Adrenal gland (tissue), 12 donors: ENCODE data around the gene RAD23B. TPM values are rescaled to one million over a fixed set of nuclear protein-coding genes. Genes with fewer than 3 reads are reported as not detected.
A peak's percentile ranks its signal among the peaks of the same experiment; 100 is the strongest.

Source experiments
- DNase-seq, 7 donors: peaks; one replicate each; pipeline ENCODE4 v3.0.0-alpha.2; 2019 to 2020
- H3K27ac ChIP-seq, 5 donors: fragments of 200-600 bp; sonication (generic) in 4 of 5; 1 replicate in 3 of 5; 2 replicates in 2 of 5; pipeline versions ENCODE4 v1.5.1 to v1.8.0; 2016 to 2020; ENCODE audit warnings: mild to moderate bottlenecking in 1 of 5
- H3K27me3 ChIP-seq: fragments of 200-600 bp; 2 replicates; pipeline ENCODE4 v1.8.0; 2021
- H3K36me3 ChIP-seq, 2 donors: fragments of 200-600 bp; replicated peaks in 1 of 2; 1 replicate in 1 of 2; 2 replicates in 1 of 2; pipeline versions ENCODE4 v1.5.1 to v1.8.0; 2018 to 2022
- H3K4me1 ChIP-seq, 2 donors: fragments of 200-600 bp; replicated peaks in 1 of 2; 1 replicate in 1 of 2; 2 replicates in 1 of 2; pipeline versions ENCODE4 v1.5.1 to v1.8.0; 2018 to 2021
- H3K4me3 ChIP-seq, 4 donors: fragments of 200-600 bp; sonication (generic) in 3 of 4; one replicate each; pipeline ENCODE4 v1.5.1; 2016 to 2018
- H3K9me3 ChIP-seq, 3 donors: fragments of 200-600 bp; sonication (generic) in 1 of 3; replicated peaks in 1 of 3; 1 replicate in 2 of 3; 2 replicates in 1 of 3; pipeline versions ENCODE4 v1.5.1 to v1.8.0; 2016 to 2021
- POLR2A ChIP-seq, 2 donors: fragments of 450-650 bp; IDR thresholded peaks; one replicate each; pipeline ENCODE4 v1.6.1; 2017; ENCODE audit warnings: antibody characterized with exemption in 2 of 2, mild to moderate bottlenecking in 2 of 2, moderate library complexity in 1 of 2
- WGBS, 4 donors: extraction: QIAGEN DNeasy Blood & Tissue Kit in 2 of 4; methylation state at CpG; one replicate each; pipeline versions ENCODE4 v1.1.5 to v1.1.7; 2013 to 2017; 5-methylcytosine and 5-hydroxymethylcytosine counted together
- intact Hi-C, 2 donors: fragments of 100-400 bp; cut with DNase I; formaldehyde crosslinking; loops; one replicate each; pipeline versions ENCODE4 v1.14.1 to v1.15.0; 2022 to 2023
- polyA plus RNA-seq, 3 donors: library from polyadenylated mRNA; stranded (reverse); fragments of 200-250 nt in 2 of 3; fragments of 350-450 nt in 1 of 3; fragmentation: Illumina TruSeq in 1 of 3; extraction: RNeasy Lipid Tissue Mini Kit (QIAGEN cat#74804) in 1 of 3; gene quantifications; one replicate each; pipeline ENCODE4 v1.2.3, GENCODE V29; 2013 to 2014
- total RNA-seq, 9 donors: library from RNA; depleted of rRNA in 4 of 9; stranded (reverse); fragments of >200 nt in 4 of 9; fragments of 120-200 nt in 1 of 9; fragmentation: NEBNext Ultra II Directional in 1 of 9; extraction: Animal tissue kit (Norgen Biotek cat#: 25700) in 1 of 9; gene quantifications; one replicate each; pipeline versions ENCODE4 v1.1.0 to v1.2.4, GENCODE V29; 2013 to 2023
- TF ChIP-seq, protein P1 (sequence below), 6 experiments: fragments of 450-650 bp in 4 of 6; fragments of 200-600 bp in 2 of 6; sonication (generic) in 1 of 6; IDR thresholded peaks; 1 replicate in 5 of 6; 2 replicates in 1 of 6; pipeline versions ENCODE4 v1.5.1 to v1.8.0; 2016 to 2021; ENCODE audit warnings: antibody characterized with exemption in 6 of 6, mild to moderate bottlenecking in 2 of 6, moderate library complexity in 1 of 6
- donor health status: healthy with polysubstance abuse.
- donor health status: Bipolar disorder and iron deficiency.
- donor health status: DM: yes; HTN: yes; CAD: no.
- donor health status: DM: no; HTN: no; CAD: no.
- donor health status: DM: no; HTN: no; CAD: no.
- donor health status: DM: yes; HTN: yes; CAD: no.

Gene RAD23B
- total and polyA plus RNA-seq, 12 donors = 31.7 to 222 (median 75.4) TPM

DNA sequence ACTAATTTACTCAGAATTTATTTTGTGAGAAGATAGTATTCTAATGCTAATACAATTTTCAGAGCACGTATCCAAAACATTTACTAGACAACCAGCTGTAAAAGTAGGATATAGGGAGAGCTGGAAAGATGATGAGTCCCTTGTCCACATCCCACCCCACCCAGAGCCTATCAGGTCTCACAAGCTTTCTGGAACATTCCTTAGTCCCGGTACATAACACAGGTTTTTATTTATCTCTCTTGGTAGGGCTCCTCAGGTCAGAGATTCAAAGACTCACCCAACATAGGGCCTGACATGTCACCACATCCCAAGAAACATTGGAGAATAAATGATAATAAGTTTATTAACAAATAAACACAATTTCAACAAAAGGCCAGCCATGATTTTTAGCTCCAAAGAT lies 13.8 kb upstream of the RAD23B start:
- TF ChIP-seq, protein P1, sequence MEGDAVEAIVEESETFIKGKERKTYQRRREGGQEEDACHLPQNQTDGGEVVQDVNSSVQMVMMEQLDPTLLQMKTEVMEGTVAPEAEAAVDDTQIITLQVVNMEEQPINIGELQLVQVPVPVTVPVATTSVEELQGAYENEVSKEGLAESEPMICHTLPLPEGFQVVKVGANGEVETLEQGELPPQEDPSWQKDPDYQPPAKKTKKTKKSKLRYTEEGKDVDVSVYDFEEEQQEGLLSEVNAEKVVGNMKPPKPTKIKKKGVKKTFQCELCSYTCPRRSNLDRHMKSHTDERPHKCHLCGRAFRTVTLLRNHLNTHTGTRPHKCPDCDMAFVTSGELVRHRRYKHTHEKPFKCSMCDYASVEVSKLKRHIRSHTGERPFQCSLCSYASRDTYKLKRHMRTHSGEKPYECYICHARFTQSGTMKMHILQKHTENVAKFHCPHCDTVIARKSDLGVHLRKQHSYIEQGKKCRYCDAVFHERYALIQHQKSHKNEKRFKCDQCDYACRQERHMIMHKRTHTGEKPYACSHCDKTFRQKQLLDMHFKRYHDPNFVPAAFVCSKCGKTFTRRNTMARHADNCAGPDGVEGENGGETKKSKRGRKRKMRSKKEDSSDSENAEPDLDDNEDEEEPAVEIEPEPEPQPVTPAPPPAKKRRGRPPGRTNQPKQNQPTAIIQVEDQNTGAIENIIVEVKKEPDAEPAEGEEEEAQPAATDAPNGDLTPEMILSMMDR (IDR thresholded peaks at IDR 0.05) = no peak
- no peak for TF ChIP-seq POLR2A (IDR thresholded peaks at IDR 0.05)
- intact Hi-C loops = no loop called here
- H3K4me1 ChIP-seq = no peaks in the 10 kb centered on the region
- H3K9me3 ChIP-seq = peaks cover 0 to 7% (median 0%) of the 10 kb centered on the region in 3 donors
- peaks cover 12% of the 10 kb centered on the region for H3K27me3 ChIP-seq
- 74 to 90% (median 83%) methylated on average over 2 of the region's 2 CpGs for WGBS, 4 donors
- no peak overlapping the region for H3K4me3 ChIP-seq
- no peak overlapping the region for H3K27ac ChIP-seq
- DNase-seq = no peak
- H3K36me3 ChIP-seq = no peaks in the 10 kb centered on the region

DNA sequence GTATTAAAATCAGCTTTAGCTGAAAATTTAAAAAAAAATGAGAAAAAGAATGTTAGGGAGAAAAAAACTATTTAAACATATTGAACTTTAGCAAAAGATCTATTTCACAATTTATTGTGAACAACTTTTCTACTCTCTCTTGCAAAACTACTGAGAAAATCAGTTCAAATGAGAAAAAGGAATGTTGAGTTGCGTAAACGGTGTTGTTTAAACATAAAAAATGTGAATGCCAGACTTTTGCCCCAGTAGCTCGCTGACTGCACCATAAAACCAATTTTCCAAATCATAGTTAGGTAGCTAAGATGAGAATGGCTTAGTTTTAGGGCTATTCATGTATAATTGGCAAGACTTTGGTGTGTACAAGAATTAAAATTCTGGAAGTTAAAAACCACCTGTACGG lies 13.4 kb upstream of the RAD23B start:
- Histone ChIP-seq H3K4me1 (no peaks in the 10 kb centered on the region), H3K27me3 (peaks cover 12% of the 10 kb centered on the region), H3K36me3 (no peaks in the 10 kb centered on the region), H3K27ac (peak overlapping the region in 1 of 5 donors; percentile 6), H3K9me3 (peaks cover 0 to 7% (median 0%) of the 10 kb centered on the region in 3 donors), H3K4me3 (no peak overlapping the region)
- no peak for DNase-seq
- intact Hi-C loops = no loop called here
- TF ChIP-seq, protein P1 (IDR thresholded peaks at IDR 0.05) = no peak
- TF ChIP-seq POLR2A (IDR thresholded peaks at IDR 0.05) = no peak
- 78 to 94% (median 89%) methylated on average over 4 of the region's 4 CpGs for WGBS, 4 donors

DNA sequence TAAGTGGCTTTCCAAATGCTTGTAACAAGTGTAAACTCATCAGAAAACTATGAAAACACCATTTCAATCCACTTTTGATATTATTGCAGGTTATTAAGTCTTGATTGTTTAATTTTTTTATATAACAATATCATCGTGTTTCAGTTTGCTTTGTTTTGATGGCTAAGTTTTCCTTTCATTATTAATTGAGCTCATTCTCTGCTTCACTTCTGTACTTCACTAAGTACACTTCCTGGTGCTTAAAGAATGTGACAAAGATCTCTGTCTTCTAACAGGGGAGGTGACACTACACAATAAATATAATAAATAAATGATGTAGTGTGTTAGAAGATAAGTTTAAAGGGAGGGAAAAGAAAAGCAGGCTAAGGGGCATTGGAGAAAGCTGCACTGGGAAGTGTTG lies 13.0 kb upstream of the RAD23B start:
- peak overlapping the region in 1 of 5 donors; percentile 6 for H3K27ac ChIP-seq
- WGBS, 4 donors = 36 to 63% (median 46%) methylated on average over 1 of the region's 1 CpG

DNA sequence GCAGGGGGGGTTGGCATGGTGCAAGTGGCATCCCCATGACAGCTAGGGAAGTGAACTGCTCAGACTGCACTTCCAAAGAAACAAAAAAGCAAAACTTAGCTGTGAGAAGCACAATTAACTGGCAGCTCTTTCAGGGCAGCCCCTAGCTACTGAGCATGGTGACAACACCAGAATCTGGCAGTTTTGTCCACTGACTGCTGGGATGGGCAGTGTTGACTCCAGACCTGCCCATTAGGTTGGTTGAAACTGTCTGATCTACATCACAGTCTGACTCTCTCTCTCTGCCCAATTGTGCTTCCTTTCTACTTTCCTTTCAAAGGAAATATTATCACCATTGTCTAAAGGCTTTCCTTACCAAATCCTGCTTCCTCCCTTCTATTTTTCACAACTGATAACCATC lies 12.5 kb upstream of the RAD23B start:
- no peak for TF ChIP-seq POLR2A (IDR thresholded peaks at IDR 0.05)
- TF ChIP-seq, protein P1 (IDR thresholded peaks at IDR 0.05) = no peak
- no peaks in the 10 kb centered on the region for H3K36me3 ChIP-seq
- no peaks in the 10 kb centered on the region for H3K9me3 ChIP-seq
- H3K27ac ChIP-seq = no peak overlapping the region
- peaks cover 12% of the 10 kb centered on the region for H3K27me3 ChIP-seq
- H3K4me3 ChIP-seq = no peak overlapping the region
- DNase-seq = no peak
- no peaks in the 10 kb centered on the region for H3K4me1 ChIP-seq
- intact Hi-C loops = no loop called here

More for the DNA sequence above, 13.0 kb upstream of the RAD23B start:
- Histone ChIP-seq H3K36me3 (no peaks in the 10 kb centered on the region), H3K27me3 (peaks cover 12% of the 10 kb centered on the region), H3K4me1 (no peaks in the 10 kb centered on the region), H3K9me3 (peaks cover 0 to 4% (median 0%) of the 10 kb centered on the region in 3 donors), H3K4me3 (no peak overlapping the region)
- no peak for TF ChIP-seq POLR2A (IDR thresholded peaks at IDR 0.05)
- TF ChIP-seq, protein P1 (IDR thresholded peaks at IDR 0.05) = no peak
- intact Hi-C loops = no loop called here
- DNase-seq = no peak
